Measurements from ENCODE around the gene WDFY1.

- TF ChIP-seq CTCF (IDR thresholded peaks at IDR 0.05; ENCODE audit: low read length): no peak
- TF ChIP-seq EZH2 (IDR thresholded peaks at IDR 0.05; ENCODE audit: borderline replicate concordance, low read length): no peak
Observed at GRCh38 chr2:223935459-223936125, 9.5 kb downstream of the WDFY1 start.
